GM19324 (cell line): ENCODE measurements around the gene CIRBP.
A peak's percentile ranks its signal among the peaks of the same experiment; 100 is the strongest.

Source experiments
- ATAC-seq: cut with Tn5 transposase; IDR thresholded peaks from one replicate; pipeline ENCODE4 v1.9.1; 2021; ENCODE audit warnings: mild to moderate bottlenecking, moderate library complexity; ENCODE audit not compliant: unreplicated experiment, low FRiP score

CIRBP gene

GRCh38 chr19:1266129-1266915 lies 2.8 kb upstream of the CIRBP start:
- ATAC-seq, result peak; percentile 43

GRCh38 chr19:1266916-1267476 lies 2.1 kb upstream of the CIRBP start:
- ATAC-seq, result peak; percentile 27

- no peak for ATAC-seq
These were observed 1.5 kb upstream of the CIRBP start for GRCh38 chr19:1267477-1268225.

GRCh38 chr19:1268226-1269064 lies 687 bp upstream of the CIRBP start:
- no peak for ATAC-seq

- ATAC-seq, result peak; percentile 40
These were observed 513 bp downstream of the CIRBP start for GRCh38 chr19:1269478-1270212.

GRCh38 chr19:1270213-1270853 lies 1.2 kb downstream of the CIRBP start:
- no peak for ATAC-seq

GRCh38 chr19:1270854-1271527 lies 1.9 kb downstream of the CIRBP start:
- ATAC-seq, result no peak

GRCh38 chr19:1271528-1272422 lies 2.6 kb downstream of the CIRBP start:
- ATAC-seq, result no peak

- ATAC-seq, result no peak
These were observed 3.5 kb downstream of the CIRBP start for GRCh38 chr19:1272423-1273262.

GRCh38 chr19:1273263-1274041 lies 4.3 kb downstream of the CIRBP start:
- ATAC-seq, result no peak

GRCh38 chr19:1274081-1274851 lies 5.1 kb downstream of the CIRBP start:
- no peak for ATAC-seq

- ATAC-seq, result no peak
These were observed 5.7 kb downstream of the CIRBP start for GRCh38 chr19:1274852-1275259.

GRCh38 chr19:1275260-1275975 lies 6.3 kb downstream of the CIRBP start, which contains the start of gene FAM174C:
Gene FAM174C, plus strand, starts transcription at chr19:1275530. Its CDS starts 20 bp downstream, at chr19:1275550.
- ATAC-seq, result peak; percentile 78

GRCh38 chr19:1275976-1276627 lies 7.0 kb downstream of the CIRBP start:
- ATAC-seq, result no peak
